ENCODE measurements around the gene B4GAT1. TPM values are rescaled to one million over a fixed set of nuclear protein-coding genes. Genes with fewer than 3 reads are reported as not detected.
A peak's percentile ranks its signal among the peaks of the same experiment; 100 is the strongest.

The B4GAT1 gene
- total and polyA plus RNA-seq, 2 of the 13 experiments (the other 11 are each of a cell fraction or from before 2014, with no cell fraction given), result 40.4 to 109 TPM

DNA sequence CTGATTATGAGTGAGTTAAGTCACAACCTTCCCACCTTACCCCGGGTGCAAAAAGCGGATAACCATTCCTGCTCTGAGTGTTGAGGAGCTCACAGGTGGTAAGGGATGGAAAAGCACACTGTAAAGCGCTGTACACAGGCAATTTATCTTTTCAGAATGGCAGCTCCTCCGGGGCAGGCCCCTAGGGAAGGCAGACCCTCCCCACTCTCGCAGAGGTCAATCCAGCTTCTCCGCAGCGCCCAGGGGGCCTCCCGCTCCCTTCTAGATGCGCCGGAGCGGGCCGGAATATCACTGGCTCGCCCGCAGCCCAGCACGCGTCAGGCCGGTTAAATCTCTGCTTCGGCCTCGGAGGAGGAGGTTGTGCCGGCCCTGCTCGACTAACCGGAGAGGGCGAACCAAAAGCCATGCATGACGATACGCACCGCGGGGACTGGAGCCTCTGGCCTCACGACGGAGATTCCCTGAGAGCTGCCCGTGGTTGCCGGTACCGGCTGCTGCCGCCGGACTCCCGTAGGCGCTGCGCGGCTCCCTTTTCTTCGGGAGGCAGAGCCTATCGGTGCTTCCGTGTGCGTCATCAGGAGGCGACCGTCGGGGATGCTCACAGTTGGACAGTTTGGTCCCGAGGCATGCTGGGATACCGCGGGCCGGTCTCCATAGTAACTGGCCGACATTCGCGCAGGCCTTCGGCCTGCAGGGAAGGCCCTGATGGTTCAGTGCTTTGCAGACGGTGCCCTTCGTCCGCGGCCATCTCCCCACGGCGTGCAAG is 2.7 kb downstream of the B4GAT1 start, which contains the start of gene BRMS1 (continued):
- TF ChIP-seq, protein P1, sequence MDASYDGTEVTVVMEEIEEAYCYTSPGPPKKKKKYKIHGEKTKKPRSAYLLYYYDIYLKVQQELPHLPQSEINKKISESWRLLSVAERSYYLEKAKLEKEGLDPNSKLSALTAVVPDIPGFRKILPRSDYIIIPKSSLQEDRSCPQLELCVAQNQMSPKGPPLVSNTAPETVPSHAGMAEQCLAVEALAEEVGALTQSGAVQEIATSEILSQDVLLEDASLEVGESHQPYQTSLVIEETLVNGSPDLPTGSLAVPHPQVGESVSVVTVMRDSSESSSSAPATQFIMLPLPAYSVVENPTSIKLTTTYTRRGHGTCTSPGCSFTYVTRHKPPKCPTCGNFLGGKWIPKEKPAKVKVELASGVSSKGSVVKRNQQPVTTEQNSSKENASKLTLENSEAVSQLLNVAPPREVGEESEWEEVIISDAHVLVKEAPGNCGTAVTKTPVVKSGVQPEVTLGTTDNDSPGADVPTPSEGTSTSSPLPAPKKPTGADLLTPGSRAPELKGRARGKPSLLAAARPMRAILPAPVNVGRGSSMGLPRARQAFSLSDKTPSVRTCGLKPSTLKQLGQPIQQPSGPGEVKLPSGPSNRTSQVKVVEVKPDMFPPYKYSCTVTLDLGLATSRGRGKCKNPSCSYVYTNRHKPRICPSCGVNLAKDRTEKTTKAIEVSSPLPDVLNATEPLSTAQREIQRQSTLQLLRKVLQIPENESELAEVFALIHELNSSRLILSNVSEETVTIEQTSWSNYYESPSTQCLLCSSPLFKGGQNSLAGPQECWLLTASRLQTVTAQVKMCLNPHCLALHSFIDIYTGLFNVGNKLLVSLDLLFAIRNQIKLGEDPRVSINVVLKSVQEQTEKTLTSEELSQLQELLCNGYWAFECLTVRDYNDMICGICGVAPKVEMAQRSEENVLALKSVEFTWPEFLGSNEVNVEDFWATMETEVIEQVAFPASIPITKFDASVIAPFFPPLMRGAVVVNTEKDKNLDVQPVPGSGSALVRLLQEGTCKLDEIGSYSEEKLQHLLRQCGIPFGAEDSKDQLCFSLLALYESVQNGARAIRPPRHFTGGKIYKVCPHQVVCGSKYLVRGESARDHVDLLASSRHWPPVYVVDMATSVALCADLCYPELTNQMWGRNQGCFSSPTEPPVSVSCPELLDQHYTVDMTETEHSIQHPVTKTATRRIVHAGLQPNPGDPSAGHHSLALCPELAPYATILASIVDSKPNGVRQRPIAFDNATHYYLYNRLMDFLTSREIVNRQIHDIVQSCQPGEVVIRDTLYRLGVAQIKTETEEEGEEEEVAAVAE (CRISPR knock-in tag; IDR thresholded peaks at IDR 0.05; ENCODE audit: borderline replicate concordance), result peak; percentile 87; the same call in 1 of the 2 replicates
- TF ChIP-seq, protein P2, sequence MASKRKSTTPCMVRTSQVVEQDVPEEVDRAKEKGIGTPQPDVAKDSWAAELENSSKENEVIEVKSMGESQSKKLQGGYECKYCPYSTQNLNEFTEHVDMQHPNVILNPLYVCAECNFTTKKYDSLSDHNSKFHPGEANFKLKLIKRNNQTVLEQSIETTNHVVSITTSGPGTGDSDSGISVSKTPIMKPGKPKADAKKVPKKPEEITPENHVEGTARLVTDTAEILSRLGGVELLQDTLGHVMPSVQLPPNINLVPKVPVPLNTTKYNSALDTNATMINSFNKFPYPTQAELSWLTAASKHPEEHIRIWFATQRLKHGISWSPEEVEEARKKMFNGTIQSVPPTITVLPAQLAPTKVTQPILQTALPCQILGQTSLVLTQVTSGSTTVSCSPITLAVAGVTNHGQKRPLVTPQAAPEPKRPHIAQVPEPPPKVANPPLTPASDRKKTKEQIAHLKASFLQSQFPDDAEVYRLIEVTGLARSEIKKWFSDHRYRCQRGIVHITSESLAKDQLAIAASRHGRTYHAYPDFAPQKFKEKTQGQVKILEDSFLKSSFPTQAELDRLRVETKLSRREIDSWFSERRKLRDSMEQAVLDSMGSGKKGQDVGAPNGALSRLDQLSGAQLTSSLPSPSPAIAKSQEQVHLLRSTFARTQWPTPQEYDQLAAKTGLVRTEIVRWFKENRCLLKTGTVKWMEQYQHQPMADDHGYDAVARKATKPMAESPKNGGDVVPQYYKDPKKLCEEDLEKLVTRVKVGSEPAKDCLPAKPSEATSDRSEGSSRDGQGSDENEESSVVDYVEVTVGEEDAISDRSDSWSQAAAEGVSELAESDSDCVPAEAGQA (IDR thresholded peaks at IDR 0.05; ENCODE audit: low read depth), result peak; percentile 84
- TF ChIP-seq, protein P2 (CRISPR knock-in tag; IDR thresholded peaks at IDR 0.05; ENCODE audit: borderline replicate concordance), result no peak
- TF ChIP-seq ZNF598 (CRISPR knock-in tag; IDR thresholded peaks at IDR 0.05; ENCODE audit: borderline replicate concordance), result 0 out of 2 replicates have a peak, but pooled peaks have one; percentile 19
- no peak for TF ChIP-seq NCOA1 (CRISPR knock-in tag; IDR thresholded peaks at IDR 0.05)
- TF ChIP-seq, protein P3, sequence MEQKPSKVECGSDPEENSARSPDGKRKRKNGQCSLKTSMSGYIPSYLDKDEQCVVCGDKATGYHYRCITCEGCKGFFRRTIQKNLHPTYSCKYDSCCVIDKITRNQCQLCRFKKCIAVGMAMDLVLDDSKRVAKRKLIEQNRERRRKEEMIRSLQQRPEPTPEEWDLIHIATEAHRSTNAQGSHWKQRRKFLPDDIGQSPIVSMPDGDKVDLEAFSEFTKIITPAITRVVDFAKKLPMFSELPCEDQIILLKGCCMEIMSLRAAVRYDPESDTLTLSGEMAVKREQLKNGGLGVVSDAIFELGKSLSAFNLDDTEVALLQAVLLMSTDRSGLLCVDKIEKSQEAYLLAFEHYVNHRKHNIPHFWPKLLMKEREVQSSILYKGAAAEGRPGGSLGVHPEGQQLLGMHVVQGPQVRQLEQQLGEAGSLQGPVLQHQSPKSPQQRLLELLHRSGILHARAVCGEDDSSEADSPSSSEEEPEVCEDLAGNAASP (CRISPR knock-in tag; IDR thresholded peaks at IDR 0.05; ENCODE audit: borderline replicate concordance), result peak; percentile 82
- TF ChIP-seq MXD4 (CRISPR knock-in tag; IDR thresholded peaks at IDR 0.05), result peak; percentile 59
- no peak for TF ChIP-seq ZNF329 (CRISPR knock-in tag; IDR thresholded peaks at IDR 0.05; ENCODE audit: low read depth)
- no peak for TF ChIP-seq NR3C1 (CRISPR knock-in tag; IDR thresholded peaks at IDR 0.05)
- TF ChIP-seq KDM4B (CRISPR knock-in tag; IDR thresholded peaks at IDR 0.05), result peak; percentile 36; the same call in 1 of the 2 replicates
- no peak; the same call in 1 of the 2 replicates for TF ChIP-seq ZNF280B (CRISPR knock-in tag; IDR thresholded peaks at IDR 0.05; ENCODE audit: borderline replicate concordance)
- TF ChIP-seq, protein P4, sequence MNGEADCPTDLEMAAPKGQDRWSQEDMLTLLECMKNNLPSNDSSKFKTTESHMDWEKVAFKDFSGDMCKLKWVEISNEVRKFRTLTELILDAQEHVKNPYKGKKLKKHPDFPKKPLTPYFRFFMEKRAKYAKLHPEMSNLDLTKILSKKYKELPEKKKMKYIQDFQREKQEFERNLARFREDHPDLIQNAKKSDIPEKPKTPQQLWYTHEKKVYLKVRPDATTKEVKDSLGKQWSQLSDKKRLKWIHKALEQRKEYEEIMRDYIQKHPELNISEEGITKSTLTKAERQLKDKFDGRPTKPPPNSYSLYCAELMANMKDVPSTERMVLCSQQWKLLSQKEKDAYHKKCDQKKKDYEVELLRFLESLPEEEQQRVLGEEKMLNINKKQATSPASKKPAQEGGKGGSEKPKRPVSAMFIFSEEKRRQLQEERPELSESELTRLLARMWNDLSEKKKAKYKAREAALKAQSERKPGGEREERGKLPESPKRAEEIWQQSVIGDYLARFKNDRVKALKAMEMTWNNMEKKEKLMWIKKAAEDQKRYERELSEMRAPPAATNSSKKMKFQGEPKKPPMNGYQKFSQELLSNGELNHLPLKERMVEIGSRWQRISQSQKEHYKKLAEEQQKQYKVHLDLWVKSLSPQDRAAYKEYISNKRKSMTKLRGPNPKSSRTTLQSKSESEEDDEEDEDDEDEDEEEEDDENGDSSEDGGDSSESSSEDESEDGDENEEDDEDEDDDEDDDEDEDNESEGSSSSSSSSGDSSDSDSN (CRISPR knock-in tag; IDR thresholded peaks at IDR 0.05), result peak; percentile 77
